ENCODE measurements around the gene MAPK8IP3. TPM values are rescaled to one million over a fixed set of nuclear protein-coding genes. Genes with fewer than 3 reads are reported as not detected.

MAPK8IP3 gene
- total RNA-seq, 1 experiment from 2014 or later, result 59.2 TPM

GRCh38 chr16:1667271-1667670 is 38.7 kb upstream of the MAPK8IP3 start:
- no peaks in the 10 kb centered on the region for H3K27me3 ChIP-seq (ENCODE audit: low read length)
- no peak for DNase-seq
- peaks cover 10% of the 10 kb centered on the region; the same call in 1 of the 2 replicates for H3K36me3 ChIP-seq (ENCODE audit: insufficient read depth, low read length)
- H4K20me1 ChIP-seq (ENCODE audit: insufficient read depth, low read depth, low read length), result no peaks in the 10 kb centered on the region
- no peaks in the 10 kb centered on the region for H3K4me1 ChIP-seq (ENCODE audit: low read length)
- H2AFZ ChIP-seq (ENCODE audit: low read length), result no peak overlapping the region
- no peak overlapping the region for H3K27ac ChIP-seq (ENCODE audit: low read length)
- H3K9me3 ChIP-seq (ENCODE audit: low read length), result no peaks in the 10 kb centered on the region
- H3K4me2 ChIP-seq (ENCODE audit: low read depth, low read length, poor library complexity, severe bottlenecking), result no peak overlapping the region
- H3K9me2 ChIP-seq (replicated peaks; ENCODE audit: insufficient read depth, low read length), result no peaks in the 10 kb centered on the region
- H3K9ac ChIP-seq (ENCODE audit: low read length), result no peak overlapping the region
- H3K79me2 ChIP-seq (ENCODE audit: low read length), result no peaks in the 10 kb centered on the region
- no peak overlapping the region for H3K4me3 ChIP-seq (ENCODE audit: low read length)

GRCh38 chr16:1667916-1668315 is 38.1 kb upstream of the MAPK8IP3 start:
- Histone ChIP-seq H3K9ac (ENCODE audit: low read length) (no peak overlapping the region), H3K27me3 (ENCODE audit: low read length) (no peaks in the 10 kb centered on the region), H3K4me2 (ENCODE audit: low read depth, low read length, poor library complexity, severe bottlenecking) (no peak overlapping the region), H3K36me3 (ENCODE audit: insufficient read depth, low read length) (peaks cover 4% of the 10 kb centered on the region; the same call in 1 of the 2 replicates), H3K4me1 (ENCODE audit: low read length) (no peaks in the 10 kb centered on the region), H3K79me2 (ENCODE audit: low read length) (no peaks in the 10 kb centered on the region), H3K27ac (ENCODE audit: low read length) (no peak overlapping the region), H3K4me3 (ENCODE audit: low read length) (no peak overlapping the region), H2AFZ (ENCODE audit: low read length) (no peak overlapping the region), H3K9me3 (ENCODE audit: low read length) (no peaks in the 10 kb centered on the region), H3K9me2 (replicated peaks; ENCODE audit: insufficient read depth, low read length) (no peaks in the 10 kb centered on the region), H4K20me1 (ENCODE audit: insufficient read depth, low read depth, low read length) (no peaks in the 10 kb centered on the region)
- DNase-seq, result no peak

- no peak overlapping the region for H3K4me3 ChIP-seq (ENCODE audit: low read length)
- DNase-seq, result no peak
- H3K9ac ChIP-seq (ENCODE audit: low read length), result no peak overlapping the region
- no peaks in the 10 kb centered on the region; the same call in 1 of the 2 replicates for H3K36me3 ChIP-seq (ENCODE audit: insufficient read depth, low read length)
- H3K9me2 ChIP-seq (replicated peaks; ENCODE audit: insufficient read depth, low read length), result no peaks in the 10 kb centered on the region
- no peaks in the 10 kb centered on the region for H3K79me2 ChIP-seq (ENCODE audit: low read length)
- no peak overlapping the region for H3K27ac ChIP-seq (ENCODE audit: low read length)
- H4K20me1 ChIP-seq (ENCODE audit: insufficient read depth, low read depth, low read length), result no peaks in the 10 kb centered on the region
- no peak overlapping the region for H2AFZ ChIP-seq (ENCODE audit: low read length)
- H3K4me2 ChIP-seq (ENCODE audit: low read depth, low read length, poor library complexity, severe bottlenecking), result no peak overlapping the region
- H3K27me3 ChIP-seq (ENCODE audit: low read length), result no peaks in the 10 kb centered on the region
- H3K4me1 ChIP-seq (ENCODE audit: low read length), result no peaks in the 10 kb centered on the region
- H3K9me3 ChIP-seq (ENCODE audit: low read length), result no peaks in the 10 kb centered on the region
Observed at GRCh38 chr16:1668612-1669319, 37.2 kb upstream of the MAPK8IP3 start.

GRCh38 chr16:1669698-1670097 is 36.3 kb upstream of the MAPK8IP3 start:
- Histone ChIP-seq H3K9me2 (replicated peaks; ENCODE audit: insufficient read depth, low read length) (no peaks in the 10 kb centered on the region), H3K4me2 (ENCODE audit: low read depth, low read length, poor library complexity, severe bottlenecking) (no peak overlapping the region), H3K36me3 (ENCODE audit: insufficient read depth, low read length) (peaks cover 2% of the 10 kb centered on the region; the same call in 1 of the 2 replicates), H3K4me3 (ENCODE audit: low read length) (no peak overlapping the region), H3K79me2 (ENCODE audit: low read length) (no peaks in the 10 kb centered on the region), H4K20me1 (ENCODE audit: insufficient read depth, low read depth, low read length) (no peaks in the 10 kb centered on the region), H3K9me3 (ENCODE audit: low read length) (no peaks in the 10 kb centered on the region), H3K9ac (ENCODE audit: low read length) (no peak overlapping the region), H2AFZ (ENCODE audit: low read length) (no peak overlapping the region), H3K4me1 (ENCODE audit: low read length) (no peaks in the 10 kb centered on the region), H3K27me3 (ENCODE audit: low read length) (no peaks in the 10 kb centered on the region), H3K27ac (ENCODE audit: low read length) (no peak overlapping the region)
- DNase-seq, result no peak

- no peak overlapping the region for H3K4me2 ChIP-seq (ENCODE audit: low read depth, low read length, poor library complexity, severe bottlenecking)
- H3K4me3 ChIP-seq (ENCODE audit: low read length), result no peak overlapping the region
- H3K27ac ChIP-seq (ENCODE audit: low read length), result no peak overlapping the region
- no peaks in the 10 kb centered on the region for H4K20me1 ChIP-seq (ENCODE audit: insufficient read depth, low read depth, low read length)
- no peaks in the 10 kb centered on the region for H3K4me1 ChIP-seq (ENCODE audit: low read length)
- H3K9me2 ChIP-seq (replicated peaks; ENCODE audit: insufficient read depth, low read length), result no peaks in the 10 kb centered on the region
- no peak overlapping the region for H3K9ac ChIP-seq (ENCODE audit: low read length)
- H3K9me3 ChIP-seq (ENCODE audit: low read length), result no peaks in the 10 kb centered on the region
- H3K27me3 ChIP-seq (ENCODE audit: low read length), result no peaks in the 10 kb centered on the region
- H3K36me3 ChIP-seq (ENCODE audit: insufficient read depth, low read length), result peaks cover 2% of the 10 kb centered on the region; the same call in 1 of the 2 replicates
- no peaks in the 10 kb centered on the region for H3K79me2 ChIP-seq (ENCODE audit: low read length)
- no peak for DNase-seq
- no peak overlapping the region for H2AFZ ChIP-seq (ENCODE audit: low read length)
Observed at GRCh38 chr16:1670371-1670770, 35.6 kb upstream of the MAPK8IP3 start.

GRCh38 chr16:1670866-1671265 is 35.1 kb upstream of the MAPK8IP3 start:
- Histone ChIP-seq H3K79me2 (ENCODE audit: low read length) (no peaks in the 10 kb centered on the region), H3K36me3 (ENCODE audit: insufficient read depth, low read length) (peaks cover 2% of the 10 kb centered on the region; the same call in 1 of the 2 replicates)

GRCh38 chr16:1673424-1674151 is 32.4 kb upstream of the MAPK8IP3 start:
- Histone ChIP-seq H3K9me2 (replicated peaks; ENCODE audit: insufficient read depth, low read length) (no peaks in the 10 kb centered on the region), H3K36me3 (ENCODE audit: insufficient read depth, low read length) (peaks cover 2% of the 10 kb centered on the region; the same call in 1 of the 2 replicates), H3K4me3 (ENCODE audit: low read length) (no peak overlapping the region), H3K79me2 (ENCODE audit: low read length) (peaks cover 5% of the 10 kb centered on the region), H3K27me3 (ENCODE audit: low read length) (no peaks in the 10 kb centered on the region), H3K4me1 (ENCODE audit: low read length) (peaks cover 7% of the 10 kb centered on the region), H3K9me3 (ENCODE audit: low read length) (no peaks in the 10 kb centered on the region), H2AFZ (ENCODE audit: low read length) (no peak overlapping the region), H4K20me1 (ENCODE audit: insufficient read depth, low read depth, low read length) (no peaks in the 10 kb centered on the region), H3K9ac (ENCODE audit: low read length) (no peak overlapping the region), H3K4me2 (ENCODE audit: low read depth, low read length, poor library complexity, severe bottlenecking) (no peak overlapping the region), H3K27ac (ENCODE audit: low read length) (no peak overlapping the region)
- DNase-seq, result no peak

More at GRCh38 chr16:1670866-1671265, 35.1 kb upstream of the MAPK8IP3 start:
- no peaks in the 10 kb centered on the region for H3K27me3 ChIP-seq (ENCODE audit: low read length)
- DNase-seq, result no peak
- H3K4me3 ChIP-seq (ENCODE audit: low read length), result no peak overlapping the region
- H2AFZ ChIP-seq (ENCODE audit: low read length), result no peak overlapping the region
- H3K9me2 ChIP-seq (replicated peaks; ENCODE audit: insufficient read depth, low read length), result no peaks in the 10 kb centered on the region
- H3K9ac ChIP-seq (ENCODE audit: low read length), result no peak overlapping the region
- no peaks in the 10 kb centered on the region for H4K20me1 ChIP-seq (ENCODE audit: insufficient read depth, low read depth, low read length)
- H3K4me2 ChIP-seq (ENCODE audit: low read depth, low read length, poor library complexity, severe bottlenecking), result no peak overlapping the region
- no peaks in the 10 kb centered on the region for H3K4me1 ChIP-seq (ENCODE audit: low read length)
- no peak overlapping the region for H3K27ac ChIP-seq (ENCODE audit: low read length)
- no peaks in the 10 kb centered on the region for H3K9me3 ChIP-seq (ENCODE audit: low read length)

GRCh38 chr16:1674306-1674705 is 31.7 kb upstream of the MAPK8IP3 start:
- Histone ChIP-seq H3K27ac (ENCODE audit: low read length) (no peak overlapping the region), H3K79me2 (ENCODE audit: low read length) (peaks cover 12% of the 10 kb centered on the region), H3K4me3 (ENCODE audit: low read length) (no peak overlapping the region), H3K9me3 (ENCODE audit: low read length) (no peaks in the 10 kb centered on the region), H3K9ac (ENCODE audit: low read length) (no peak overlapping the region), H4K20me1 (ENCODE audit: insufficient read depth, low read depth, low read length) (no peaks in the 10 kb centered on the region), H2AFZ (ENCODE audit: low read length) (no peak overlapping the region), H3K4me2 (ENCODE audit: low read depth, low read length, poor library complexity, severe bottlenecking) (no peak overlapping the region), H3K36me3 (ENCODE audit: insufficient read depth, low read length) (peaks cover 2% of the 10 kb centered on the region; the same call in 1 of the 2 replicates), H3K4me1 (ENCODE audit: low read length) (peaks cover 12% of the 10 kb centered on the region), H3K9me2 (replicated peaks; ENCODE audit: insufficient read depth, low read length) (no peaks in the 10 kb centered on the region), H3K27me3 (ENCODE audit: low read length) (no peaks in the 10 kb centered on the region)
- DNase-seq, result no peak

Measured in Karpas-422 (cell line).